Measurements from ENCODE around the gene NPC1.

The NPC1 gene

DNA sequence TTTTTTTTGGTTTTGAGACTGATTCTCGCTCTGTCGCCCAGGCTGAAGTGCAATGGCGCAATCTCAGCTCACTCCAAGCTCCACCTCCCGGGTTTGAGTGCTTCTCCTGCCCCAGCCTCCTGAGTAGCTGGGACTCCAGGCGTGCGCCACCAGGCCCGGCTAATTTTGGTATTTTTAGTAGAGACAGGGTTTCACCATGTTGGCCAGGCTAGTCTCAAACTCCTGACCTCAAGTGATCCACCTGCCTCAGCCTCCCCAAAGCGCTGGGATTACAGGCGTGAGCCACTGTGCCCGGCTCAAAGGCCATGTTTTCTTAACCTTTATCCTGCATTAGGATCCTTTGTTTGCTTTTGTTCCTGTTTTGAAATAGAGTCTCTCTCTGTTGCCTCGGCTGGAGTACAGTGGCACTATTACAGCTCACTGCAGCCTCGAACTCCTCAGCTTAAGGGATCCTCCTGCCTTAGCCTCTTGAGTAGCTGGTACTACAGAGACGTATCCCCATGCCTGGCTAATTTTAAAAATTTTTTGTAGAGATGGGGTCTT is 41.0 kb downstream of the NPC1 start:
- no peak for DNase-seq

DNA sequence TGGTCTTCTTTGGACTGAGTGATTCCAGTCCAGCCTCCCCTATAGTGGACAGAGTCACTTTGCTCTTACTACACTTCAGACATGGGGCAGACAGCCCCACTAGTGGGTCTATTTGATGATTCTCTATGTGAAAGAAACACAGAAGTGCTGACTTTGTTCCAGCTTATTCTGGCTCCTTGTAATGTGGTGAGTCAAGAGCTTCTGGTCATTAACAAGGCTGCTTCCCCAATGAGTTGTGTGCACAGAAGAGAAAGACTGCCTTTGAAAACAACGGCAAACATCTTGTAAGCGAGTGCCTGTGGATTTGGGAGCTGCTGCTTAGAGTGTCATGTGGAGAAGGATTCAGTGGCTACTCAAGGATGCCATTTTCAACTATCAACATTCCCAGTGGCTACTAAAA is 43.8 kb downstream of the NPC1 start:
- DNase-seq: no peak

DNA sequence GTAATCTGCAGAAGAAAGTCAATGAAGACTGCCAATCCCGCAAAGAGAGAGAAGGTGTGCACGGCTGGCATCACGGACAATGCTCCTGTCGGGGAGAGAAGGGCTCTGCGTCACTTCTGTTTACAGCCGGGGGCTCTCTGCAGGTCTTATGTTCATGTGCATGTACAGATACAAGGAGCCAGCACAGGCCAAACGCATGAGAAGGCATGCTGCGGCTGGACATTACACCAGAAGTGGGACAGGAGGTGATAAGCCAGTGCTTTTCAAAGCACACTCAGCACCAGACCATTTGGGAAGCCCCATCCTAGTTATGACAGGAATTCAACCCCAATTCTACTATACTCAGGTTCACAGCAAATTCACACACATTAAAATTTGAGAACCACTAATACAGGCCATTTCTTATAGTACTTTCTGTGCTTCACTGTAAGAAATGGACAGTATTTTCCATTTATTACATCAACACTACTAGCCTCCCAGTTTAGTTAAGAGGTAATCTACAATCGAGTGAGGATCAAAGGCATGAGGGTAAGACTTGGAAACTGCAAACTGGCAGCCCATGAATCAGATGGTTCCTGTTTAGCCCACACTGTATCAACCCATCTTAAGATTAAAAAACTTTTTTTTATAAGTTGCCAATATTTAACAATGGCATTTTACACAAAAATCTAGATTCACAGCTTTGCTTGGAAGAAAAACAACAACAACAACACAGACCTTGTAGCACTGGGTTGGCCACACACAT is 44.8 kb downstream of the NPC1 start:
- no peak for DNase-seq

DNA sequence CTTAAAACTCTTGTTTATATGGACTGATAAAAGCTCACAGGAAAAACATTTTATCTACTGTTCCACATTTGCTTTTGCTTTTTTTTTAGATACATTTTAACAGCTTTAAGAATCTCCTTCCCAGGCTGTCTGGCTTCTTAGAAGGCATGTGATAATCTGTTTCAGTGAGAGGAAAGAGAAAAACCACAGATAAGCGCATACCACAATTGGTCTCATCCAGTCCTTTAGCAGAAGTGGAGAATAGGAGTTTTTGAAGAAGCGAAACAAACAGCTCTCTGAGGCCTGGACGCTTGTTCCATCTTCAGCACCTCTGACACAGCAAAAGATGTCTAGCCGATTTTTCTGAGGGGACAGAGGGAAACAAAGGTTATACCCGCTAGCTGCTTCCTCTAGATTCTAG is 45.4 kb downstream of the NPC1 start:
- DNase-seq: no peak

DNA sequence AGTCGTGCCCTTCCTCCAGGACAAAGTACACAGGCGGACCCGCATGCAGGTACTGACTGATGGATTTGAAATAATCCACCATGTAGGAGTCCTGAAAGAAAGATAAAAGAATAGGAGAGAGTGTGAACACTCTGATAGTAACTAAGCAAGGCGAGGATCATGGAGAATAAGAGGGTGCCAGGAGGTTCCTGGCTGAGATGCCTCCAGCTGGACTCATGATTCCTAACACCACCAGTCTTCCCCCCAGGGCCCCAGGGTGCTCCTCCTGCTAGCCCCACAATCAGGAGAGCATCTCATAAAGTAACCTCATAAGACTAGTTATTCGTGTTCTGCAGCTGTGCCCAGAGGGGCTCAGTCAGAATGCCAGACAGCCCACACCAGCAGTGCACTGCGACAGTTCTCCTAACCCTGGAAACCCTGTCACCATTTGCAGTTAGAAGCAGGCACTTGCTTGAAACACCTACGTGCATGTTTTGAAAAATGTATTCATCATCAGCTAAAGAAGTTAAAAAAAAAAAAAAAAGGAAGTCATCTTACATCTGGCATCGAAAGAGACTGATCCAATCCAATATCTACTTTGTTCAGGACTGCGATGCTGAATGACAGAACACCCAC is 46.3 kb downstream of the NPC1 start:
- no peak for DNase-seq

DNA sequence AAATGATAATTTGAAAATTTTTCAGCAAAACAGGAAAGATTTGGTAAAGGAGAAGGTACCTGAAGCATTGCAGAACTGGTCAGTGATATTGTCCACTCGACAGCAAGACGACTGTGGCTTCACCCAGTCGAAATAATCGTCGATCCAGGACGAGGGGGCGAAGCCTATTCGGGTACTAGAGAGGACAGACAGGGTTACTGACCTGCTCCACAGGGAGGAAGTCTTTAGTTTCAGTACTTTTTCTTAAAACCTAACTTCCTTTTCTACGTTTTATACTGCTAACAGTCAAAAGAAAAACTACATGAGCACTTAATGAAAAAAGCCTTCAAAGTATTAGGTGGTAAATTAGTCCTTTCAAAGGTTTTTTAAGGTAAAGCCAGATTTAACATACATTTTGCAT is 47.0 kb downstream of the NPC1 start:
- no peak for DNase-seq

DNA sequence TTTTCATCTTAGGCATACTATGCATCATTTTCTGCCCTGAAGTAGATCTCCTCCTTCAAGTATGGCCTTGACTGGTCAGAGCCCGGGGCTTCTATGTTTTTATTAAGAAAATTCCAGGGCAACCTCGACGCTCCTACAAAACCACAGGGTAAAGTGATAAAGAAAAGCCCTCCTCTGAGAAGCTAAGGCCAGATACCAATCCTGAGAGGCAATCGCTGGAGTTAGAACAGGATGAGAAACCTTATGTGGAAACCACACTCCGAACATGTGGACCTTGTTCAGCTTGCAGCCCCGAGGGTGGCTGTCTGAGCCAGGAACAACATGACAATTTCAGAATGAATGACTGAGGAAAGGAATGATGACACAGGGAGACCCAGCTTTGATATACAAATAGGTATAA is 47.4 kb downstream of the NPC1 start:
- DNase-seq: no peak

DNA sequence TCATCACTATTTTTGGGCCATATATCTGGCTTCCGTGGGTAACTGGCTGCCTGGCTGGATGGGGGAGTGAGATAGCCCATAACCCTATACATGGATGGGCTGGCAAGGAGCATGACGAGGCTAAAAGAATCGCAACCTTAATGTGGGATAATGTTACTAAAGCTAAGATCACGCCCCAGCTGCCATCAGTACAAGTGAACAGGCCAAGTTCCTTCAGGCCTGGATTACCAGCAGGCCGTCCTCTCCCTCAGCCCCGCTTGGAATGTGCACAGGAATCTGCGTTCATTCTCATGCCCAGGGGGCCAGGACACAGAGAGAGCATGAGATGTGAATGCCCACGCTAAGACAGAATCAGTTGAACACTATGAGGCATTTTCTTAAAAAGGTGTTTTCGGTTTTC is 48.3 kb downstream of the NPC1 start:
- no peak for DNase-seq

DNA sequence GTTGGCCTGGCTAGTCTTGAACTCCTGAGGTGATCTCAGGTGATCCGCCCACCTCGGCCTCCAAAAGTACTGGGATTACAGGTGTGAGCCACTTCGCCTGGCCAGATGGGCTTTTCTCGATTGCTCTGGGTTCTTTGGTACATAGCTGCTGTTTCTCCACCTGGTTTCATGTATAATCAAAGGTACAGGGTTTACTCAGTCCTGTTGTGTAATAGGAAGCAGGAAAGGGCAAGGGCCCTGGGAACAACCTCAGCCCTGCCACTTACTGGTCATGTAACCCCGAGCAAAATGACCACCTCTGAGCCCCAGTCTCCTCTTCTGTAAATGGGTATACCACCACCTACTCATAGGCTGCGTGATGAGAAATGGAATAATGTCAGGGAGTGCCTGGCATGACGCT is 49.0 kb downstream of the NPC1 start:
- DNase-seq: no peak

DNA sequence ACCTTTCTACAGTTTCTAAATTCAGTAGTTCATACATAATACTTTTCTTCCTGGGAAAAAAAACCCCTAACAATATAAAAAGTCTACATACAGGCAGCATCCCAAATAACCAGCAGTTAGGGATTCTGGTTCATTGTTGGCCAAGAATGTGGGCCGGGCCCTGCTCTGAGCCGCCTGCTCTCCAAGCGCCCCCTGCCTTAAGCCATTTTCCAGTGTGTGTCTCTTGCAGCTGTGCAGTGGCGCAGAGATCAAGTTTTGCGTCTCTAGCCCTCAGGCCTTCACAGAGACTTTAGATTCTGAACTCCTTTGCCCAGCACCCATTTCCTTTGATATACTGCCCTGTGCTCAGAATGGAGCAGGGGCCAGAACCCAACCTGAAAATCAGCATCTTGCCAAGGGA is 50.1 kb downstream of the NPC1 start:
- DNase-seq: no peak

DNA sequence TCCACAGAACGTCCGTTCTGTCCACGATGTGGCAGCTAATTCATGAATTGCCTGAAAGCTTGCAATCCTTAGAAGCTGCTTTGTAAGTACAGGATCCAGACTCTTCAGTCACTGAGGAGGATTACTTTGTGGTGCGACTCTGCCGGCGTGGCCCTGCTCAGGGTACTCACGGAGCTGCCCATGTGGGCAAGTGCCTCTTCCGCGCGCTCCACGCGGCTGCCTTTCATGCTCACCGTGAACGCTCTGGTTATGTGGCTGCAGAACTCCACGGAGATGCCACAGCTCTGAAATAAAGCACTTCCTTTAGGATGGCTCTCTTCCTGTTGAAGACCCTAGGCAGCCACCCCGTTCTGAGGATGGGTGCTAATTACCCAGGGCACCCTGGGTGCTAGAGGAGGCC is 52.0 kb downstream of the NPC1 start:
- no peak for DNase-seq

DNA sequence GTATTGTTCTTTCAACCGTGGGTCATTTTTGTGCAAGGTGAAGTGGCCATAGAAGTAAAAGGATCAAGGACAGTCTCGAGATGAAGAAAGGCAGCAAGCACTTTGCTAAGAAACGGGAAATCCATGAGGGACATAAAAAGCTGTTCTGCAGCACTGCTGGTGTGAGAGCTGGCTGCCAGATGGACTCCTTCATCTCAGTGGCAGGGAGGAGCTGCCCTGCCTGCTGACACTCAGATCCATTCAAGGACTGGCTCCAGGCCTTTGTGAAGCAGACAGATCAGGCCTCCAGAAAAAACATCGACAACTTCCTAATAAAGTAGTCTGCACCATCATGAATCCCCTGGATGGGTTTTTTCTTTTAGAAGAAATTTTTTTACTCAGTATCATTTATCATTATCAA is 53.5 kb downstream of the NPC1 start:
- DNase-seq: no peak

DNA sequence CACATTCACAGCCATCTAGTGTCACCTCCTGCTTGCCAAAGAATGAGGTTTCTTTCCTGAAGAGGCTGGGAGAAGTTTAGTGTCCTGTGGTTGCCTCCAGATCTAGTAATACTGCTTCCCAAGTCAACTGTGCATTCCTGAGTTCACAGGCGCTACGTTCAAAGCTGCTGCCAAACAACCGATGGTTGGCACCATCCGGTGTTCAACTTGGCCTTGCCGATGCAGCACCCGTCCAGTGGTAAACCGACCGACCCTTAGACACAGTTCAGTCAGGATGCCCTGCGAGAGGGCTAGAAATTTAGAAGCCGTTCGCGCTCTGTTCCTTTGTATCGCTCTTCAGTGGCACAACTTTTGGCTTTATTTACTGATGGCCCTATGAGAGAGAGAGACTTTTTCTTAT is 54.4 kb downstream of the NPC1 start:
- DNase-seq: no peak

DNA sequence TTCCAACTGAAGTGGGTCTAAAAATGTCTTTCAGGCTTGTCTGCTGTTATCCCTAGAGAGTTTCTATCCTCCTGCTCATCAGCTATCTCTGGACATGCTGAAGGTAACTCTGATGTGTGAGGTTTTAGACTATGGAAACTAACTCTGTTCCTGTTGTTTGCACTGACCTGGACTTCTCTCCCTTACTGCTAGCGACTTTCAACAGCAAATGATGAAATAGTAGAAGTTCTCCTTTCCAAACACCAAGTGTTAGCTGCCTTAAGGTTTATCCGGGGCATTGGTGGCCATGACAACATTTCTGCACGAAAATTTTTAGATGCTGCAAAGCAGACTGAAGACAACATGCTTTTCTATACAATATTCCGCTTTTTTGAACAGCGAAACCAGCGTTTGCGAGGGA is 56.1 kb downstream of the NPC1 start:
- DNase-seq: no peak

DNA sequence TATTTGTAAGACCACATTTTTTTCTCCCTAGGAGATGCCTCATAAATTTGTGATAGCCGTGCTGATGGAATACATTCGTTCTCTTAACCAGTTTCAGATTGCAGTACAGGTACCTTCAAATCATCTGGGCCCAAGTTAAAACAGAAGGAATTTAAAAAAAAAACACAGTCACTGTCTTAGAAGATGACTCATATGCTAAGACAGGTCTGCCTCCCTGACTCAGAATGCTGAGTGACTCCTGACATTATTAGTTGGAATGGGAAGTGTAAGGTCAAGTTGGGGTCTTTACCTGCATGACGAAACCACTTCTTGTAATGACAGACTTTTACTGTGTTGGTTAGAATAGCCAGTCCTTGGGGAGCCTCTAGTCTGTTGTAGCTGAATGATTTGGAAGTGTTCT is 56.7 kb downstream of the NPC1 start:
- DNase-seq: no peak

DNA sequence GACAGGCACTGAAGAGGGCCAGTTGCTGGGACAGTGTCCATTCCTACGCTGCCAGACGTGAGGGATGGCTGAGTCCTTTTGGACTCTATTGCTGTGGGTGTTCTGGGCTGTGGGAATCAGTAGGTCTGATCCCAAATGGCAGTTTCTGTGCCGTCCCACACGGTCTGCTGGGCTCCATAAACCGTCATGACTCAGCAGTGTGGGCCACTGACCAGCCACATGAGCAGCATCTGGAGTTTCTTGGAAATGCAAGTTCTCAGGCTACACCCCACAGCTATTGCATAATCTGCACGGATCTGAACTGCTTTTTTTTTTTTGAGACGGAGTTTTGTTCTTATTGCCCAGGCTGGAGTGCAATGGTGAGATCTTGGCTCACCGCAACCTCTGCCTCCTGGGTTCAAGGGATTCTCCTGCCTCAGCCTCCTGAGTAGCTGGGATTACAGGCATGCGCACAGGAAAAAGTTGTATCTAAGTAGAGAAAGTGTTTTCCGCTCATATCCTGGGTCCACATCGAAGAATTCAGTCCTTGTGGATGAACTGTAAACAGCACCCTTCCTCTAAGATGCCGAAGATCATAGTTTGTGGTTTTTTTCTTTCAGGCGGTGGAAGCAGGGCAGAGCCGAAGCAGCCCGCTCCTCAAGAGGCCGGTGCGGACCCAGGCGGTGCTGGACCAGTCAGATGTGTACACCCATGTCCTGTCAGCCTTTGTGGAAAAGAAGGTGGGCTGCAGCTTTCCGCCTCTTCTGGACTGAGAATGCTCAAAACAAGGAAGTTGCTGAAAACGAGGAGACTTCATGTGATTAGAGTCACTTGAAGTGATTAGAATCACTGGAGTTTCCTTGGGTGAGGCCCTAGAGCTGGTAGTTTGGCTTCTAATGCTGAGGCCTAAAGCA is 57.5 kb downstream of the NPC1 start:
- DNase-seq: no peak

DNA sequence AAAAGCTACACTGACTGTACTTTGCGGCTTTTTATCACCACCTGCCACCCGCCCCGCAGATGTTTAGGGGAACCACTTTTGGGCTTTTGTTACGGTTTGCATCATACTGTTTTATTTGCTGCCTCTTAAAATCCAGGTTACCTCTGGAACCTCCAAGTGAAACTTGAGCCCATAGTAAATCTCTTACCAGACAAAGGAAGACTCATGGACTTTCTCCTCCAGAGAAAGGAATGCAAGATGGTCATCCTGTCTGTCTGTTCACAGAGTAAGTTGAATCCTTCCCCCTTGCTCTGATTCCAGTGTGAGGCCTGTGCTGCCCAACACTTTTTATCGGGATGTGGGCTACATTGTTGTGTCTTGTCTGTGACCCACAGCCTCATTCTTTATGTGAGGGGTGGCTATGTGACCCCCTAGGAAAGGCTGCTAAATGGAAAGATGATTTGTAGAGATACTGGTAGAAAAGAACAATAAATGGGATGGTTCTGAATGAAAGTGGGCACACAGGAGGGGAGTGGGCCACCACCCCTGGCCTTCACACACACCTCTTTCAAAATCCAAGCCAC is 59.7 kb downstream of the NPC1 start:
- DNase-seq: no peak

DNA sequence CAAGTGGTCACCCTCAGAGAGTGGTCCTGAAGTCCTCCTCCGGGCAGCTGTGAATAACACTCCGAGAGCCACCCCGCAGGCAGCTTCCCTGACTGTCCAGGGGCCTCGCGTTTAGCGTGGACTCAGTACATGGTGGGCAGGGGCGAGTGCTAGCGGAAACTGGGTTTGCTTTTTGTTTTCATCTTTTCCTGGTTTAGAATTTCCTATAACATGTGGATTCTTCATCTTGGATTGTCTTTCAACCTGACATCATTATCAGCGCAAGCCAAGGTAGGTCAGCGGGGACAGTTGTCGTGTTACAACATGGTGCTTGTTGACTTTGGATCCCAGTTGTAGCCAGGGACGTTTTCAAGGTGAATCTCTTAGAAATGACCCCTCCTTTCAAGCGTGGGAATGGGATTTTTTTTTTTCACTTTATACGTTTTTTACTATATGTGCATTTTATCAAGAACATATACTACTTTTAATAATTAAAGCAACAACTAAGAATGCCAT is 62.0 kb downstream of the NPC1 start:
- no peak for DNase-seq

DNA sequence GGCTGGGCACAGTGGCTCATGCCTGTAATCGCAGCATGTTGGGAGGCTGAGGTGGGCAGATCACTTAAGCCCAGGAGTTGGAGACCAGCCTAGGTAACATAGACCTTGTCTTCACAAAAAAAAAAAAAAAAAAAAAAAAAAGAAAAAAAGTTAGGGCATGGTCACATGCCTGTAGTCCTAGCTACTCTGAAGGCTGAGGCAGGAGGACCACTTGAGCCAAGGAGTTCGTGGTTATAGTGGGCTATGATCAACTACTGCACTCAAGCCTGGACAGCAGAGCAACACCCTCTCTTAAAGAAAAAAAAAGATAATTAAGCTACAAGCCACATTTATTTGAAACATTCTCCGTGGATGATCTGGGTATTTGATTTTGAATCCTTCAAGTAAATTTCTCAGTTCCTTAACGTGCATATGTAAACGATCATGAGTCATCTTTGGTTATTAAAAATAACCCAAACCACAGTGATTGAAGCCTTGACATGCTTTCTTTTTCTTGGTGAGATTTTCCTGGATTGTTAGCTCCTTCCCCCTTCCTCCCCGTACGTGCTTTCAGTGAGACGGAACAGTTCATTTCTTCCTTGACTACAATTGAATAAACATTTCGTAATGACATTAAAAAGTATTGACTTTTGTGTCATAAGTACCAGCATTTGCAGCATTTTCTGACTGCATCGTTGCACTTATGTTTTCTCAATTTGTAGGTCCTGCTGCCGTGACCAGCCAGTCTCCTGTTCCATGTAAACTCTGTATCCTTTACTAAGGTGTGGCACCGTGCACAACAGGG is 62.7 kb downstream of the NPC1 start:
- DNase-seq: no peak

DNA sequence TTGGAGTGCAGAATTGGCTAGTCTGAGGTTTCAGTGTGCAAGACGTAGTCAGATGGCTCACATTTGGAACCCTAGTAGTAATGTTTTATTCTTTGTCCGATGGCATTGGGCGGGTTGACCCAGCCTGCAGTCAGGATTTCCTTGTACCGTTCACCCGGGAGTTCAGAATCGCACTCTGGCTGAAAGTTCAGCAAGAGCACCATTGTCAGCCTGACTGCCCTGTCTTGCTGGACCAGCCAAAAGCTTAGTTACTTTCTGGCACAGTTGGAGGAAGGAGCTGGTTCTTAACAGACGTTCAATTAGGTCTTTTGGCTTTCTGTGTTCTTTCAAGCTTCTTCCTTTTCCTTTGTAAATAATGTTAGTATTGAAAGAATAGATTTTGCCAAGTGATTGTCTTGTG is 64.4 kb downstream of the NPC1 start:
- DNase-seq: no peak

DNA sequence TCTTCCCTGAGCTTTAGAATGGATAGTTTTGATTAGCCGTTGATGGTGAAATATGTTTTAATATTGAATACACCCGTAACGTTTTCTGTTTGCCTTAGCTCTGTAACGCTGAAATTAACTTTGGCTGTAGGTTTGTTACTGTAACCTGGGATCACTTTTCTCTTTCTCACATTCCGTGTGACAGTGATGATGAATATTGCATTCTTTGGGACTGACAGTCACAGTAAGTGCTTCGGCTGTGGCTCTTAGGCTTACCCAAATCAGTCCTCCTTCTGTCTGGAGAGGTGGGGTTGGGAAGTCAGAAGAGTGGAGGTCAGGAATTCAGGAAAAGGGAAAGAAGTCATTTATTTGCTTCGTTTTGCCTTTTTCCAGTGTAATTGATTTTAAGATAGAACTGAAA is 65.0 kb downstream of the NPC1 start:
- DNase-seq: no peak

DNA sequence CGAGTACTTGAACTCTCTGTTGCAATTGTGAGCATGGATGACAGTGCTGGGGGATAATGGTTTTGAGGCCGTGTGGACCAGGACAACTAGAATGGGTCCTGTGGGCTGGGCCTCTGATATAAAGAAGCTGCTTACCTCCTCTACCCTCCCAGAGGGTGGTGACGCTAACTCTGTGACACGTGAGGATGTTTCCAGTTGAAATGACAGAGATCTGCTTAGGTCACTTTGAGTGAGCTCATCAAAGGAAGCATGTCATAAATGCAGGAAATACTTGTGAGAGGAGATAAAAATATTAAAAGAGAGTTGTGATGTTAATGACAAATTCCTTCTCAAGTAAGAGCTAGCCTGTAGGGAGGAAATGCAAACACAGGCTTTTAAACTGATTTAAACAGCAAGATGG is 66.6 kb downstream of the NPC1 start:
- no peak for DNase-seq

All from activated CD4-positive, CD25-positive, alpha-beta regulatory T cell treated with anti-CD3 and anti-CD28 coated beads, Interleukin-2, amount 50 U/mL, for 72 hours (primary cell).